ENCODE measurements around the gene SUSD1. TPM values are rescaled to one million over a fixed set of nuclear protein-coding genes. Genes with fewer than 3 reads are reported as not detected.
A peak's percentile ranks its signal among the peaks of the same experiment; 100 is the strongest.

Gene SUSD1
- total RNA-seq, 4 donors from 2014 or later: 22.7 to 83.0 (median 24.7) TPM

GRCh38 chr9:112063586-112063985 is 111.5 kb downstream of the SUSD1 start:
- Histone ChIP-seq H3K4me1 (peaks cover 5 to 66% (median 46%) of the 10 kb centered on the region in 4 donors), H3K9me3 (no peaks in the 10 kb centered on the region), H3K36me3 (no peaks in the 10 kb centered on the region), H3K4me3 (no peak overlapping the region), H3K27ac (peak overlapping the region in 2 of 4 donors; percentile 57 to 82), H3K27me3 (no peaks in the 10 kb centered on the region)
- in situ Hi-C loops (cut with MboI; ENCODE audit: low pct_ligation_motif_present in 1 of 4, low pct_unique_long_range_greater_than_20kb in 1 of 4, low sequenced_read_pairs in 3 of 4): loop anchor here in 1 of 4 donors (25.0 kb wide), 2 partner anchors 176 to 451 kb away; partner anchors contain the start of gene UGCG
- no peak for DNase-seq
- WGBS, 2 donors (ENCODE audit: low coverage in 1 of 2): 93 to 99% methylated on average over 3 to 4 of the region's 4 CpGs
- TF ChIP-seq POLR2AphosphoS5 (IDR thresholded peaks at IDR 0.05) (no peak), EP300 (IDR thresholded peaks at IDR 0.05; ENCODE audit: low read depth) (no peak), CTCF (IDR thresholded peaks at IDR 0.05) (no peak), POLR2A (IDR thresholded peaks at IDR 0.05) (no peak)
- intact Hi-C loops (cut with DNase I; ENCODE audit: low total_unique reads): no loop called here

GRCh38 chr9:112063151-112063550 is 111.9 kb downstream of the SUSD1 start:
- Histone ChIP-seq H3K9me3 (no peaks in the 10 kb centered on the region), H3K4me1 (peaks cover 5 to 70% (median 49%) of the 10 kb centered on the region in 4 donors), H3K27ac (peak overlapping the region in 1 of 4 donors; percentile 23), H3K36me3 (no peaks in the 10 kb centered on the region), H3K4me3 (no peak overlapping the region), H3K27me3 (no peaks in the 10 kb centered on the region)
- TF ChIP-seq CTCF (IDR thresholded peaks at IDR 0.05) (no peak), POLR2AphosphoS5 (IDR thresholded peaks at IDR 0.05) (peak in 1 of 3 donors; percentile 17)
- intact Hi-C loops (cut with DNase I; ENCODE audit: low total_unique reads): no loop called here
- in situ Hi-C loops (cut with MboI; ENCODE audit: low pct_ligation_motif_present in 1 of 4, low pct_unique_long_range_greater_than_20kb in 1 of 4, low sequenced_read_pairs in 3 of 4): loop anchor here in 1 of 4 donors (25.0 kb wide), 2 partner anchors 176 to 451 kb away; partner anchors contain the start of gene UGCG
- DNase-seq: no peak

GRCh38 chr9:112061152-112061740 is 113.9 kb downstream of the SUSD1 start:
- intact Hi-C loops (cut with DNase I; ENCODE audit: low total_unique reads) (no loop called here), in situ Hi-C loops (cut with MboI; ENCODE audit: low pct_ligation_motif_present in 1 of 4, low pct_unique_long_range_greater_than_20kb in 1 of 4, low sequenced_read_pairs in 3 of 4) (loop anchor here in 1 of 4 donors (25.0 kb wide), 2 partner anchors 174 to 449 kb away; partner anchors contain the start of gene UGCG)
- DNase-seq: peak; percentile 59
- Histone ChIP-seq H3K36me3 (no peaks in the 10 kb centered on the region), H3K27me3 (no peaks in the 10 kb centered on the region), H3K4me1 (peaks cover 5 to 68% (median 45%) of the 10 kb centered on the region in 4 donors), H3K27ac (peak overlapping the region; percentile 80 to 85 (median 83)), H3K9me3 (no peaks in the 10 kb centered on the region), H3K4me3 (no peak overlapping the region)
- 7% methylated on average over 3 of the region's 3 CpGs; no CpG with 5 or more reads in 1 of the 2 donors for WGBS, 2 donors (ENCODE audit: low coverage in 1 of 2)
- TF ChIP-seq POLR2AphosphoS5 (IDR thresholded peaks at IDR 0.05) (peak; percentile 51 to 62 (median 52)), CTCF (IDR thresholded peaks at IDR 0.05) (peak in 2 of 5 experiments; percentile 27 to 35), POLR2A (IDR thresholded peaks at IDR 0.05) (peak; percentile 11), EP300 (IDR thresholded peaks at IDR 0.05; ENCODE audit: low read depth) (peak; percentile 20)

GRCh38 chr9:112059966-112060320 is 115.2 kb downstream of the SUSD1 start:
- TF ChIP-seq POLR2A (IDR thresholded peaks at IDR 0.05) (no peak), POLR2AphosphoS5 (IDR thresholded peaks at IDR 0.05) (no peak), EP300 (IDR thresholded peaks at IDR 0.05; ENCODE audit: low read depth) (no peak)
- in situ Hi-C loops (cut with MboI; ENCODE audit: low pct_ligation_motif_present in 1 of 4, low pct_unique_long_range_greater_than_20kb in 1 of 4, low sequenced_read_pairs in 3 of 4): loop anchor here in 1 of 4 donors (25.0 kb wide), 2 partner anchors 173 to 448 kb away; partner anchors contain the start of gene UGCG
- 80 to 96% methylated on average over 3 of the region's 3 CpGs for WGBS, 2 donors (ENCODE audit: low coverage in 1 of 2)

More at GRCh38 chr9:112059966-112060320, 115.2 kb downstream of the SUSD1 start:
- intact Hi-C loops (cut with DNase I; ENCODE audit: low total_unique reads): loop anchor here (10.0 kb wide), 1 partner anchor 145 kb away; no protein-coding TSS in a partner anchor
- Histone ChIP-seq H3K4me1 (peaks cover 5 to 59% (median 37%) of the 10 kb centered on the region in 4 donors), H3K4me3 (no peak overlapping the region), H3K27ac (peak overlapping the region; percentile 80 to 85 (median 83)), H3K36me3 (no peaks in the 10 kb centered on the region), H3K9me3 (no peaks in the 10 kb centered on the region), H3K27me3 (no peaks in the 10 kb centered on the region)
- no peak for DNase-seq

All from transverse colon (tissue), 4 donors.